Upper lobe of left lung (tissue), 6 donors: ENCODE measurements around the gene DLGAP1. TPM values are rescaled to one million over a fixed set of nuclear protein-coding genes. Genes with fewer than 3 reads are reported as not detected.

Source experiments
- ATAC-seq, 2 donors: fragments of 200-7000 bp; cut with Tn5 transposase; one replicate each; pipeline ENCODE4 v1.9.1; 2022; ENCODE audit warnings: mild to moderate bottlenecking in 2 of 2, moderate library complexity in 2 of 2; ENCODE audit not compliant: low FRiP score in 2 of 2
- DNase-seq, 2 donors: peaks; one replicate each; pipeline ENCODE4 v3.0.0-alpha.2; 2019 to 2020
- H3K27ac ChIP-seq, 4 donors: fragments of 200-600 bp; sonication (generic); one replicate each; pipeline ENCODE4 v1.5.1; 2016 to 2019
- H3K27me3 ChIP-seq, 4 donors: fragments of 200-600 bp; sonication (generic); one replicate each; pipeline ENCODE4 v1.5.1; 2017 to 2019
- H3K36me3 ChIP-seq, 4 donors: fragments of 200-600 bp; sonication (generic); one replicate each; pipeline ENCODE4 v1.5.1; 2016 to 2019
- H3K4me1 ChIP-seq, 4 donors: fragments of 200-600 bp; sonication (generic); one replicate each; pipeline ENCODE4 v1.5.1; 2018 to 2019
- H3K4me3 ChIP-seq, 4 donors: fragments of 200-600 bp; sonication (generic); one replicate each; pipeline ENCODE4 v1.5.1; 2017 to 2019; ENCODE audit warnings: mild to moderate bottlenecking in 2 of 4, moderate library complexity in 1 of 4
- H3K9me3 ChIP-seq, 4 donors: fragments of 200-600 bp; sonication (generic); one replicate each; pipeline ENCODE4 v1.5.1; 2018 to 2019
- EP300 ChIP-seq, 4 donors: sonication (generic); formaldehyde crosslinking; IDR thresholded peaks; one replicate each; pipeline ENCODE4 v1.5.1; 2017; ENCODE audit warnings: antibody characterized with exemption in 4 of 4, control low read depth in 2 of 4
- POLR2A ChIP-seq, 4 donors: fragments of 450-650 bp; IDR thresholded peaks; one replicate each; pipeline ENCODE4 v1.5.1; 2016 to 2017; ENCODE audit warnings: antibody characterized with exemption in 4 of 4, mild to moderate bottlenecking in 2 of 4
- POLR2AphosphoS5 ChIP-seq, 2 donors: sonication (generic); formaldehyde crosslinking; IDR thresholded peaks; one replicate each; pipeline ENCODE4 v1.5.1; 2017; ENCODE audit warnings: antibody characterized with exemption in 2 of 2
- WGBS, 2 donors: methylation state at CpG; one replicate each; pipeline ENCODE4 v1.1.5; 2017 to 2018; 5-methylcytosine and 5-hydroxymethylcytosine counted together
- total RNA-seq, 6 donors: library from RNA; depleted of rRNA in 4 of 6; stranded (reverse); fragments of >200 nt in 4 of 6; gene quantifications; one replicate each; pipeline versions ENCODE4 v1.1.0 to v1.2.1, GENCODE V29; 2016 to 2021
- TF ChIP-seq, protein P1 (sequence below), 6 experiments: fragments of 450-650 bp in 4 of 6; fragments of 200-600 bp in 2 of 6; sonication (generic) in 2 of 6; IDR thresholded peaks; one replicate each; pipeline ENCODE4 v1.5.1; 2016 to 2019; ENCODE audit warnings: antibody characterized with exemption in 6 of 6
- donor health status: DM: no; HTN: no; CAD: no; lungs with moderate emphysema.
- donor health status: DM: no; HTN: yes; CAD: no; lungs with severe emphysema.

DLGAP1 gene
- total RNA-seq, 6 donors from 2014 or later = 2.1 to 4.6 (median 3.6) TPM

DNA sequence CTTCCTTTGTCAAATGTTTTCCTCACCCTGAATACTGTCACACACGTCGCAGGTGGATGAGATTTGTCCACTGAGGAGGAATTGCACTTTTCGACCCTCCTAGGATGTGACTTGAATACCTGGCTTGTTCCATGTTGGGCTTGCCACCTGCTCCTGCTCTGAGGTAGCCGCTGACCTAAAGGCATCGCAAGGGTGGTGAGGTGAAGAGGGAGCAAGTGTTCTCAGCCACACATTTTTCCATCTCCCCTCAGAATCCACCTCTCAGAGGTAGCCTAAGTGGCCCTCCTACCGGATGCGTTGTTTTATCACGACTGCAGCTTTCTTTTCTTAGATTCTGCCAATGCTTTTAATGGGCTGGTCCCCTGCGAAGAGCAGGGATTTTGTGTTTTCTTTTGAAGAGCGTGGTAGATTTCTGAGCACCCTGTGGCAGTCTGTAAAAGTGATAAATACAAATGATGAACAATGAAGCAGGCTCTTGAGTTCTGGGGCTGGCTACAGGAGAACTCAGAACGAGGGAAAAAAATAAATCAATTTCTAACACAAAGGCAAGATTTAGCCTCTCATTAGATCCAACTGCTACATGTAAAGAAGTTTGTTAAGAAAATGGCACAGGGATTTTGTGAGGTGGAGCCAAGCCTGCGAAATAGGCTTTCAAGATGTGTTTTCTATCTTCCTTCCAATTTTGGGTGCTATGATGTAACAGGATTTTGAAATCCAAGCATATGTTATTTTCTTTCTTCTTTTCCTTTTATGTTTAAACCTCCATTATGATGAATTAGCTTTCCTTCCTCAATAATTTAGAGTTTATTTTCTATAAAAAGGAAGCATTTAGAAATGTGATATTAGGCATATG is 618.4 kb downstream of the DLGAP1 start:
- DNase-seq (no peak), ATAC-seq (no peak)
- H3K27ac ChIP-seq = no peak overlapping the region
- H3K36me3 ChIP-seq = no peaks in the 10 kb centered on the region
- H3K4me1 ChIP-seq = no peaks in the 10 kb centered on the region
- TF ChIP-seq EP300 (IDR thresholded peaks at IDR 0.05) (no peak), POLR2AphosphoS5 (IDR thresholded peaks at IDR 0.05) (no peak), POLR2A (IDR thresholded peaks at IDR 0.05) (no peak)
- TF ChIP-seq, protein P1, sequence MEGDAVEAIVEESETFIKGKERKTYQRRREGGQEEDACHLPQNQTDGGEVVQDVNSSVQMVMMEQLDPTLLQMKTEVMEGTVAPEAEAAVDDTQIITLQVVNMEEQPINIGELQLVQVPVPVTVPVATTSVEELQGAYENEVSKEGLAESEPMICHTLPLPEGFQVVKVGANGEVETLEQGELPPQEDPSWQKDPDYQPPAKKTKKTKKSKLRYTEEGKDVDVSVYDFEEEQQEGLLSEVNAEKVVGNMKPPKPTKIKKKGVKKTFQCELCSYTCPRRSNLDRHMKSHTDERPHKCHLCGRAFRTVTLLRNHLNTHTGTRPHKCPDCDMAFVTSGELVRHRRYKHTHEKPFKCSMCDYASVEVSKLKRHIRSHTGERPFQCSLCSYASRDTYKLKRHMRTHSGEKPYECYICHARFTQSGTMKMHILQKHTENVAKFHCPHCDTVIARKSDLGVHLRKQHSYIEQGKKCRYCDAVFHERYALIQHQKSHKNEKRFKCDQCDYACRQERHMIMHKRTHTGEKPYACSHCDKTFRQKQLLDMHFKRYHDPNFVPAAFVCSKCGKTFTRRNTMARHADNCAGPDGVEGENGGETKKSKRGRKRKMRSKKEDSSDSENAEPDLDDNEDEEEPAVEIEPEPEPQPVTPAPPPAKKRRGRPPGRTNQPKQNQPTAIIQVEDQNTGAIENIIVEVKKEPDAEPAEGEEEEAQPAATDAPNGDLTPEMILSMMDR (IDR thresholded peaks at IDR 0.05) = no peak
- H3K9me3 ChIP-seq = no peaks in the 10 kb centered on the region
- WGBS, 2 donors = 62 to 68% methylated on average over 12 of the region's 12 CpGs
- H3K27me3 ChIP-seq = no peaks in the 10 kb centered on the region
- H3K4me3 ChIP-seq = no peak overlapping the region

DNA sequence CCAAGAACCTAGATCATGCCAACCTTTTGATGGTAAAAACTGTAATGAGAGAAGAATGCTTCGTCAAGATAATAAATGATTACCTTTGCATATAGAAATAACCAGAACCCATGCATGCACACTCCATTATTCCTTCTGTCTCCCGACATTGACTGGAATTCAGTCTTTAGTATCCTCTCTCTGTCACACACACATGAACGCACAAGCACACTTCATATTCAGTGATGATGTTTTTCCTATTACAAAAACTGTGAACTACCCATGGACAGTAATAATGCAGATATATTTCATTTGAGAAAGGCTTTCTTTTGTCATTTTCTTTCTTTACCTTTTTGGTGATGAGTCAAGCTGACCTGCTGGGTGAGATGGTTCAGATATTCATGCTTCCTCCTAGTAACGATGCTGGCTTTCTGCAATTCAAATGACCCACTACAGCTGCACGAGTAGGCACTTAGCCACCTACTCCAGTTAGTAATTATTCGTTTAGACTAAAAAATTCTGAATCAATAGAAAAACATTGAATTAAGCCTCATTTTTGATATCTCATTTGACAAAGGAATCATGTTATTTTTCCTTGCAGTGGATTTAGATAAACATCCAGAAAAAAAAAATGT is 623.0 kb downstream of the DLGAP1 start:
- DNase-seq (no peak), ATAC-seq (no peak)
- no peaks in the 10 kb centered on the region for H3K9me3 ChIP-seq
- no peak overlapping the region for H3K27ac ChIP-seq
- H3K4me1 ChIP-seq = no peaks in the 10 kb centered on the region
- H3K27me3 ChIP-seq = no peaks in the 10 kb centered on the region
- TF ChIP-seq EP300 (IDR thresholded peaks at IDR 0.05) (no peak), POLR2A (IDR thresholded peaks at IDR 0.05) (no peak), POLR2AphosphoS5 (IDR thresholded peaks at IDR 0.05) (no peak)
- TF ChIP-seq, protein P1 (IDR thresholded peaks at IDR 0.05) = no peak
- H3K4me3 ChIP-seq = no peak overlapping the region
- H3K36me3 ChIP-seq = no peaks in the 10 kb centered on the region
- WGBS, 2 donors = 65 to 66% methylated on average over 6 of the region's 6 CpGs

DNA sequence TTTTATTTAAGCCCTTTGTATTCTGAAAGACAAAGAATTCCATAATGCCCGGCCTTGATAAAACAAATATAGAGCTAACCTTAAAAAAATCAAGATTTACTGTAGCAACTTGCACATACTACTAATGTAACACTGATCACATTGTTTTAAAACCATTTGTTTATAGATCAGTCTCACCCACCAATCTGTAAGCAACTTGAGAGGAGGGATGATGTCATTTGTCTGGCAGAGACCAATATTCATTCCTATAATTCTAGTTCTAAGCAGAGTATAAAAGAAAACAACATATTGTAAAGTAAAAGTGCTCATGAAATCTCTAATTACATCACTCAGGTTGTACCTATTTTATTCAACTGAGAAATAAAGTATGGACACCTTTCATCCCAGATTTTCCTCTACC is 624.5 kb downstream of the DLGAP1 start:
- Histone ChIP-seq H3K4me1 (no peaks in the 10 kb centered on the region), H3K36me3 (no peaks in the 10 kb centered on the region), H3K27ac (no peak overlapping the region), H3K9me3 (no peaks in the 10 kb centered on the region), H3K27me3 (no peaks in the 10 kb centered on the region), H3K4me3 (no peak overlapping the region)
- DNase-seq (no peak), ATAC-seq (no peak)
- no peak for TF ChIP-seq EP300 (IDR thresholded peaks at IDR 0.05)
- no peak for TF ChIP-seq POLR2A (IDR thresholded peaks at IDR 0.05)
- TF ChIP-seq, protein P1 (IDR thresholded peaks at IDR 0.05) = no peak
- TF ChIP-seq POLR2AphosphoS5 (IDR thresholded peaks at IDR 0.05) = no peak
- 87 to 94% methylated on average over 1 of the region's 1 CpG for WGBS, 2 donors

DNA sequence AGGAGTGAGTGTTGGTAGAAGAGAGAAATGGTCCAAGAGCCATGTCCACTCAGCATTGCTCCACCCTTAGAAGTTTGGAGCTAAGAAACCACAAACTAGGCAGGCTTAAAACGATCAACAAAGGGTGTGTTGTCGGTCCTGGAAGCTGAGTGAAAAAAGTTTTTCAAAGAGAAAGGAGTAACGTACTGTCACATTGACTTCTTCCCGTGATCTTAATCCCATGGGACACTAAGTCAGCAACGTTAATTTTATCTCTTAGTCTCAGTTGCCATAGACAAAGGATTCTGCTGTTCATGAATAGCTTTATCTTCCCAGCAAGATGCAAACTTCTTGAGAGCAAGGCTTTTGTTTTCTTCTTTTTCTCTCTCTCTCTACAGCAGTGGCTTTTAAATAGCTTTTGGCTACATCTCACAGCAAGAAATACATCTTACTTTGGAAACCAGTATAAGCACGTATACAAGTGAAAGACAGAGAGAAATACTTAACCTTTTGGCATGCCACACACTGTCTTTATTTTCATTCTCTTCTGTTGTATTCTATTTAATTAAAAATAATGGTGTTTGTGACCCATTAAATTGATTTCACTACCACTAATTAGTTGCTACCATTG is 627.8 kb downstream of the DLGAP1 start:
- H3K27me3 ChIP-seq = no peaks in the 10 kb centered on the region
- no peak overlapping the region for H3K4me3 ChIP-seq
- WGBS, 2 donors = 57 to 63% methylated on average over 6 of the region's 6 CpGs
- H3K36me3 ChIP-seq = no peaks in the 10 kb centered on the region
- ATAC-seq (no peak), DNase-seq (no peak)
- TF ChIP-seq EP300 (IDR thresholded peaks at IDR 0.05) (no peak), POLR2A (IDR thresholded peaks at IDR 0.05) (no peak), POLR2AphosphoS5 (IDR thresholded peaks at IDR 0.05) (no peak)
- TF ChIP-seq, protein P1 (IDR thresholded peaks at IDR 0.05) = no peak
- H3K9me3 ChIP-seq = no peaks in the 10 kb centered on the region
- H3K4me1 ChIP-seq = no peaks in the 10 kb centered on the region
- no peak overlapping the region for H3K27ac ChIP-seq
